Pons (tissue), 1 donor: ENCODE results near the gene MINAR1.

Experiments
- DNase-seq: peaks from one replicate; pipeline ENCODE4 v3.0.0-alpha.2; 2016; ENCODE audit warnings: low spot score

Gene MINAR1

GRCh38 chr15:79463781-79464270 lies 31.7 kb downstream of the MINAR1 start:
- DNase-seq, result no peak

GRCh38 chr15:79466488-79466887 lies 34.4 kb downstream of the MINAR1 start:
- no peak for DNase-seq

DNA sequence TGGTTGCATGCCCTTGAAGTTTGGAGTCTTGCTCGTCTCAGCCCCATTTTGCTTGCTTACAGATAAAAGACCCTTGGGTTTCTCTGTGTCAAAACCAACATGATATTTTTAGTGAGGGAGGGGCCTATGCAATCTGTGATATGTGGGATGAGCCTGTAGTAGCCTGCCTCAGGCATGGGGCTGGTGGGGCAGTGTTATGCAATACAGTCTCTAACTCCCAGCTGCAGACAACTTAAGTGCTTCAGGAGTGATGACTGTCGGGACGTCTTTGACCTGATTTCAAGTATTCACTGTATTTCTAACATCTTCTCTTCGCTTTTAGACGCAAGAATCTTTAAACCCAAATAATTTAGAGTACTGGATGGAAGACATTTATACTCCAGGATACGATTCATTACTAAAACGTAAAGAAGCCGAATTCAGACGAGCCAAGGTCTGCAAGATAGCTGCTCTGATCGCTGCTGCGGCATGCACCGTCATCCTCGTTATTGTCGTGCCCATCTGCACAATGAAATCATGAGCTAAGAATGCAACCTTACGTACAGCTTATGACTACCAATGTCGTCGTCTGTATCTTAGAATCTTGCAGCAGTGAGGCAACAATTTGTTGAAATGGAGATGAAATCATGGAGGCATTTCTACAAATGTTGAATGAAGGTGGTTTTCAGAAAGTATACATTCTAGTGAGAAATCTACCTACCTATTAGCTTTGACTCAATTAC lies 35.9 kb downstream of the MINAR1 start:
- no peak for DNase-seq

GRCh38 chr15:79472446-79472845 lies 40.3 kb downstream of the MINAR1 start:
- no peak for DNase-seq

GRCh38 chr15:79474252-79474651 lies 42.1 kb downstream of the MINAR1 start:
- no peak for DNase-seq

DNA sequence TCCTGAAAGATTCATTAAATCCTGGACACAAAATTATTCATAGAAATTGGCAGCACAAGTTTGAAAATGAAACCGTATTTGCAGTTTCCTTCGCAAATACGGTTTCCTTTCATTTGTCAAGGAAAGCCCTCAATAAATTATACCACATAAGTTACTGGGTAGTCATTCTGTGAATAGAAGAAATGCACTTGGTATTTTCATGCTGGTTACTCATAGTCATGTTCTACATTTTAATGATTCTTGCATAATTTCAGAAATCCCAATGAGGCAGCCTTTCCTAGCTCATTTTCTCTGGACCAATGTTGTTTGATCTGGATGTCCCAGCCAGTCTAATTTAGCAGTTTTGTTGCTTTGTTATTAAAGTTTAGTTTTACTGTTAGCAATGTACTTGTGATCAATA lies 43.2 kb downstream of the MINAR1 start:
- DNase-seq, result no peak

- DNase-seq, result no peak
These were observed 46.0 kb downstream of the MINAR1 start for GRCh38 chr15:79478108-79478507.

GRCh38 chr15:79479616-79480015 lies 47.5 kb downstream of the MINAR1 start:
- DNase-seq, result no peak

- no peak for DNase-seq
These were observed 49.7 kb downstream of the MINAR1 start for GRCh38 chr15:79481793-79482192.
